Ramos (cell line): ENCODE data around the gene ATP6V1G2.
"Not testable (repeated sequence)": the region's sequence is repeated elsewhere in the genome, so short reads cannot be mapped to it uniquely, and the experiment has no call there.

Experiments
- in situ Hi-C: fragments of 300-500 bp; cut with MboI; formaldehyde crosslinking; loops from one replicate; pipeline ENCODE4 v1.14.3; 2022; ENCODE audit warnings: low sequenced_read_pairs; ENCODE audit not compliant: unreplicated experiment

ATP6V1G2 gene

DNA sequence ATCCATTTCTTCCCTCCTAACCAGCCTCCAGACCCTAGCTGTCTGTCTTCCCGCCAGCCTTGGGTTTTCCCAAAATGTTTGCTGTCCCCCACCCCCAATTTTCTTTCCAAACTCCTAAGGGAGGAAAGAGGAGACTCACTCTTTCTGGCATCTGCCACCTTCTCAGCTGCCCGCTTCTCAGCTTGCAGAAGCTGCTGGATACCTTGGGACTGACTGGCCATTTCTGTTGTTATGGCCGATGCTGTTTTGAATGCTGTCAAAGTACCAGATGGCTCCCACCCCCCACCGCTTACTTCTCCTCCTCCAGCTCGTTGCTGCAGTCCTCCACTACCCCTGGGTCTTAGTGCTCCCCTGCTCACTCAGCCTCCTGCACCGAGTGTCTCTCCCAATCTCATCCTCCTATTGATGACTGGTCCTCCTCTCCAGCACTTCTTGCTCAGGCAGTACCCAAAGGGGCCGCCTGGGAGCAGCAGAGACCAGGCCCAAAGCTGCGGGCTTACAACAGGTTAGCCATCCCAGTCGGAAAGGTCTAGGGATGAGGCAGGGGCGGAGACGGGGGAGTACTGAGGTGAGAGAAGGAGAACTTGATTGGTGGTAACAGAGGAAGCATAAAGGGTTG is at the start of gene ATP6V1G2:
Gene ATP6V1G2, minus strand, starts transcription at position 270 of the 619 bp plus-strand sequence. Its CDS starts 49 bp downstream, at position 221.
- in situ Hi-C loops = loop anchor here (5.0 kb wide), 1 partner anchor 51 kb away; no protein-coding TSS in a partner anchor

GRCh38 chr6:31592396-31592771 is 46.0 kb upstream of the ATP6V1G2 start:
- in situ Hi-C loops = no loop called here

GRCh38 chr6:31590691-31591090 is 44.3 kb upstream of the ATP6V1G2 start:
- in situ Hi-C loops = not testable (repeated sequence)

DNA sequence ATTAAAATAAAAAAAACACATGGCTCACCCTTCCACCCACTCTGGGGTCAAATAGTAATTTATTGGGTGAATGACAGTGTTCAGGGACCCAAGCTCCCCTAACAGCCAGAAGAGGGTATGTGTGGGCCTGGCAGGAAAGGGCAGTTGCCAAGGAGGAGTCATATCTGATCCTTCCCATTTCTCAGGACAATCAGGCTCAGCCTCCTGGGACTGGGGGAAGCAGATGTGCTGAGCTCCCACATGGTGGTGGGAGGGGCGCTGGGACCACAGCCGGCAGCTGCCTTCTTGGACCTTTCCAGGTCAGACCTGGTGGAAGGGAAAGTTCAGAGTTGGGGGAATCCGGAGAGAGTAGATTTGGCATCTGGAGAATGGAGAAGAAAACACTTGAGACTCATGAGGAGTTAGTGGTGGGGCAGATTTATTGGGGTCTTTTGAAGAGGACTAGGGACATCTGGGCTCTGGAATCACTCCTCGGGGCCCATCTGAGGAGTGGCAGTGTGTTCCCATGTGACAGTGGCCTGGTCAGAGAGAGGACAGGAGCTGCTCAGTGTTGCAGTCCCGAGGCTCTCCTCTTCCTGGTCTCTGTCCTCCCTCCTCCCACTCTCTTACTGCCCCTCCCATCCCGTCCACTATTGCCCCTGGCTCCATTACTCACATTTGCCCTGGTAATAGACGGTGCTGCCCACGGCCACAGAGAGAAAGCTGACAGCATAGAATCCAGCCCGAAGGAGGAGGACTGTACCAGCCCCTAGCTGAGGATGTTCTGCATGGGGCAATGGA is 42.7 kb upstream of the ATP6V1G2 start:
- in situ Hi-C loops = no loop called here

GRCh38 chr6:31587791-31588777 is 41.7 kb upstream of the ATP6V1G2 start:
- in situ Hi-C loops = no loop called here

DNA sequence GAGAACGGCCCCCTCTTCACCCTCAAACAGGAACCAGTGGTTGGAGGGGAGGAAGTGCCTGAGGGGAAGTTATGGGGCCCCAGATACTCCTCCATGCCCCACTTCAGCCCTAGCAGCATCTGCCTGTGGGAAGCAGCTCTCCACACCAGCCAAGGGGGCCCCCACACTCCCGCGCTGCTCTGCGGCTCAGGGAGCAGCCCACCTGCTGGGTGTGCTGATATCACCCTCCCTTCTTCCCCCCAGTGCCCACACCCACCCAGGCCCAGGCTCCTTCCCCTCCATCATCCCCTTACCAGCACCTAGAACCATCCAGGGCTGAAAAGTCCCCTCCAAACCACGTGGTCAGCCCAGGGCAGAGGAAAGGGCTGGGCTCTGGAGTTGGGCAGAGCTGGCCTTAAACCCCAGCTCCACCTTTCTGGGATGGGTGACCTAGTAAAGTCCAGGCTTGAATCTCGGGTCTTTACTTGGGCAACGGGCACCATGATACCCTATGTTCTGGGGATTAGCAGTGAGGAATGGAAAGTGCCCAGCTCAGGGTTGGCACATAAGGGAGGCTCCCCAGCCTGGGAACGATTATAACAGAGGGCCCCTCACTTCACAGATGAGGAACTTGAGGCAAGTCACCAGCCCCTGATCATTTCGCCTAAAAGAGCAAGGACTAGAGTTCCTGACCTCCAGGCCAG is 40.3 kb upstream of the ATP6V1G2 start:
- in situ Hi-C loops = no loop called here

DNA sequence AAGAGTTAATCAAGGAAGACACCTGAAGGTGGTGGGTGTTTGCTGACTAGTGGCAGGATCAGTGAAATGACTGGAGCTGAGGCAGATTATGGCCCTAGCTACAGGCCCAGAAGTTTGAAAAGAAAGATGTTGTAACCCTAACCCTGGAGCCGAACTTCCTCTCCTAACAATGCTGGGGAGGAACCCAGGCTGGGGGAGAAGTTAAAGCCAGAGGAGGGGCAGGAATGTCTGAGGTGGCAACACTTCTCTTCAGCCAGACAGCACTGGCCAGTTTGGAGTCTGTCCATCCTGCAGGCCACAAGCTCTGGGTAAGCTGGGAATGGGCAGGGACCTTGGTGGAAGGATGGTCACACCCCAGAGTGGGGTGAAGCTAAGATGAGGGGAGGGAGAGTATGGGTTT is 39.6 kb upstream of the ATP6V1G2 start, which contains the start of gene LST1:
Gene LST1, plus strand, starts transcription at position 270 of the 400 bp plus-strand sequence. CDS start 1,023 bp downstream, outside the sequence.
- in situ Hi-C loops = no loop called here

DNA sequence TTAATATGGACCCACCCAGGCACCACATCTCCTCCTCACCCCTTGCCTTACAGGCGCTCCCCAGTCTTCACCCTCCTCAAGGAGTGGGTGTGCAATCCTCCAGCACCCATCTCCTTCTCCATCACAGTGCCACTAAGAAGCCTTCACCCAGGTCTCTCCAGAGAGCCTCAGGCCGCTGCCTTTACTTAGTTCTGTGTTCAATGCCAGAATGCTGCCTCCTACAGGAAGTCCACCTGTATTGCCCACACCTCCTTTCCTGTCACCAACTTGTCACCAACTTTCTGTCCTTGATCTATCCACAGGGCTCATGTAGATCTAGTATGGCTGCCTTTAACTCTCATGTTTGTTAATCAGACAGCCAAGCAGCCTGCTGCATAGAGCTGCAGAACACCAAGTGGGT is 39.1 kb upstream of the ATP6V1G2 start:
- in situ Hi-C loops = no loop called here

DNA sequence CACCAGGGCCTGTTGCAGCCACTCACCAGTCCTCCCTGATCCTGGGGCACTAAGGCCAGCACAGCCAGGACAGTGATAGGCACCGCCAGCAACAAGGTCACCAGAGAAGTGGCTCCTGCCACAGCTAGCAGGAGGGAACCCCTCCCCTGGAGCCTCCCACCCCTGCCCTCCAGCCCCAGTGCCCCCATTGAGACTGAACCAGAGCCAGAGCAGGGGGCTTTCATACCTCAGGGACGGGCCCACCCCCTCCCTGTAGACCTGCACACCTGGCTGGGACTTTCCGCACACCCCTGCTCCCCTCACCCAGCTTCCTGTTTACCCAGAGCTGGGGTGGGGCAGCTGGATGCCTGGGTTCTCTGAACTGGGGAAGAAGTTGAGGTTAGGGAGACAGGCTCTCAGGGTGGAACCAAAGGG is 35.8 kb upstream of the ATP6V1G2 start, which contains the start of gene LTB:
Gene LTB, minus strand, starts transcription at position 195 of the 414 bp plus-strand sequence. Its CDS starts 7 bp downstream, at position 188.
- in situ Hi-C loops = no loop called here

- in situ Hi-C loops = no loop called here
These were observed 35.2 kb upstream of the ATP6V1G2 start for GRCh38 chr6:31581434-31582229.

DNA sequence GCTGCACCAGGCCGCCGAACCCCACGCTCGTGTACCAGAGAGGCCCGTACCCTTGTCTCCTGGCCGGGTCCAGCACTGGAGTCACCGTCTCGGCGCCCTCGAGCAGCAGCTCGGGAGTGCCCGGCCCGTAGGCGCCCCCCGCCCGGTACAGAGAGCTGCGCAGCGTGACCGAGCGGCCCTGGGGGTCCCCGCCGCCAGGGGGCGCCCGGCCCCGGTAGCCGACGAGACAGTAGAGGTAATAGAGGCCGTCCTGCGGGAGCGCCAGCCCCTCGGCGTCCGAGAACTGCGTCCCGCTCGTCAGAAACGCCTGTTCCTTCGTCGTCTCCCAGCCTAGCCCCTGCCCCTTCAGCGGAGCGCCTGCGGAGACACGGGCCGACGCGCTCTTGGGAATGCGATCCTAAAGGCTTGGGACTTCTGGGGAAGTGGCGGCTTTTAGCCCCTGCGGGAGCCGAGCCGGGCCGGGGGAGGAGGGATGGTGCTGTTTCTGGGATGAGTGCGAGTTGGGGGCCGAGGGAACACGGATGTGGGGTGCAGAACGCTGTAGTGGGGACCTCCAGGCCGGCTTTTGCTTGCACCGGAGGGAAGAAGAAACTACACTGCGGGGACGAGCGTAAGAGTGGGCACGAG is 34.5 kb upstream of the ATP6V1G2 start:
- in situ Hi-C loops = no loop called here

- in situ Hi-C loops = no loop called here
These were observed 34.0 kb upstream of the ATP6V1G2 start for GRCh38 chr6:31580438-31580740.

DNA sequence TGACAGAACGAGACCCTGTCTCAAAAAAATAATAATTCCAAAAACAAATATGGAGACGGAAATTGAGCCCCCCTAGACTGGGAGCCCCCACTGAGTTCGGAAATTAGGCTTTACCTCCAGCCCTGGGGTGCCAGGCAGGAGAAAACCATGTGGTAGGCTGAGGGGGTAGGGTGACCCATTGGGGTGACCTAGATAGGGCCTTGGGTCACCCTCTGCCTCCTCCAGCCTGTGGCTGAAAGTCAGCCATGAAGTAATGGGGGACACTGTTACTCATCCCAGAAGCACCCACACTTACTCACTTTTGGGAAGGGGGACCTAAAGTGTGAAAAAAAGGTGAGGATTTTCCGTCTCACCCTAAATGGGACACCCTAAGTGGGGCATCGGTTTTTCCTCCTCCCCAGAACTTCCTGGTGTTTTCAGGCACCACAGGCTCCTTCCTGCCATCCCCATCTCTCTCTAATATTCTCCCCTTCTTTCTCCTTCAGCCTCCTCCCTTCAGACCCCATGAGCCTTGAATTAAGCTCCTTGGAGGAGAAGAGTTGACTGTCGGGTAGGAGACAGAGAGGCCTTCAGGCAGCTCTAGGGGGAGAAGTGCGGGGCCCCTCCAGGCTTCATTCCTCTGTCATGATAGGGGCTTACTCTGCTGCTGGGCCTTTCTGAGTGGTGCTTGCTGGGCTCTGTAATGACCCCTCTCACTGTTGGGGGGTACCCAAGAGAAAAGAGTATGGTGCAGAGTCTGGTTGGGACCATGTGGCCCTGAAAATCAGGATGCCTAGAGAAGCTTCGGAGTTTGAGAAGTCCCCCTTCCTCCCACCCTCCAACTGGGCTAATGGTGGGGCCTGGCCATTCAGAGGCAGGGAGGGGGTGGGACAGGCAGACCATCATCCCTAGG is 33.4 kb upstream of the ATP6V1G2 start:
- in situ Hi-C loops = no loop called here

DNA sequence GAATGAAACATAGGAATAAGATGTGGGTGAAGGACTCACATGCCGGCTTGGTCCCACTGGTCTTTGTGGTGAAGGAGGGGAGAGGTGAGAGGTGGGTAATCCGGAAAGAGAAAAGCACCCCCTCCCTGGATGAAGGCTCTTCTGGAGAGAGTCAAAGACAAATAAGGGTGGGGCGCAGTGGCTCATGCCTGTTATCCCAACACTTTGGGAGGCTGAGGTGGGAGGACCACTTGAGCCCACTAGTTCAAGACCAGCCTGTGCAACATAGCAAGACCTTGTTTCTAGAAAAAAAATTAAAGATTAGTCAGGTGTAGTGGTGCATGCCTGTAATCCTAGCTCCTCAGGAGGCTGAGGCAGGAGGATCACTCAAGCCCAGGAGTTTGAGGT is 32.7 kb upstream of the ATP6V1G2 start:
- in situ Hi-C loops = no loop called here

DNA sequence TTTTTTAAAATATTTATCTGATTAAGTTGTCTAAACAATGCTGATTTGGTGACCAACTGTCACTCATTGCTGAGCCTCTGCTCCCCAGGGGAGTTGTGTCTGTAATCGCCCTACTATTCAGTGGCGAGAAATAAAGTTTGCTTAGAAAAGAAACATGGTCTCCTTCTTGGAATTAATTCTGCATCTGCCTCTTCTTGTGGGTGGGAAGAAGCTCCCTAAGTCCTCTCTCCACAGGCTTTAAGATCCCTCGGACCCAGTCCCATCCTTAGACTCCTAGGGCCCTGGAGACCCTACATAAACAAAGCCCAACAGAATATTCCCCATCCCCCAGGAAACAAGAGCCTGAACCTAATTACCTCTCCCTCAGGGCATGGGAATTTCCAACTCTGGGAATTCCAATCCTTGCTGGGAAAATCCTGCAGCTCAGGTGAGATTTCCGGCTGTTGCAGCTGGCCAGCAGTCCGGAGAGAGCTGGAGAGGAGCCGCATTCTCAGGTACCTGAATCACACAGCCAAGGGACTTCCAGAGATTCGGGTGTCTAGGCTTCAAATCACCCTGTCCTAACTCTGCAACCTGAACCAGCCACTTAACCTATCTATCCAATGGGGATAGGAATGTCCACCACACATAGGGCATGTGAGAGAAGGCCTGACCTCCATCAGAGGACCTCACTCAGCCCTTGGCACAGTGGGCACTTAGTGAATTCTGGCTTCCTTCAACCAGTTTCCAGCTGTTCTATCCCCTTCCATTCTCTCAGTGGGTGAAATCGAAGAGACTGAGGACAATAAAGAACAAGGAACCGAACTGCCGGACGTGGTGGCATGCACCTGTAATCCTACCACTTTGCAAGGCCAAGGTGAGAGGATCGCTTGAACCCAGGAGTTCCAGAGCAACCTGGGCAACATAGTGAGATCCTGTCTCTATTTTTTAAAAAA is 32.0 kb upstream of the ATP6V1G2 start:
- in situ Hi-C loops = no loop called here

- in situ Hi-C loops = no loop called here
These were observed 31.2 kb upstream of the ATP6V1G2 start for GRCh38 chr6:31577579-31577966.
